Esophagus muscularis mucosa (tissue), 3 donors: ENCODE measurements around the gene SLC38A10.

Experiments used
- CTCF ChIP-seq, 3 experiments: fragments of 200-600 bp in 2 of 3; fragments of 450-650 bp in 1 of 3; sonication (generic) in 2 of 3; IDR thresholded peaks; one replicate each; pipeline ENCODE4 v1.5.1; 2017 to 2019; ENCODE audit warnings: antibody characterized with exemption in 3 of 3, mild to moderate bottlenecking in 2 of 3, moderate library complexity in 1 of 3
- POLR2A ChIP-seq: fragments of 450-650 bp; IDR thresholded peaks from one replicate; pipeline ENCODE4 v1.6.1; 2017; ENCODE audit warnings: antibody characterized with exemption, moderate library complexity, mild to moderate bottlenecking, low read depth

- TF ChIP-seq CTCF (IDR thresholded peaks at IDR 0.05) (no peak), POLR2A (no peak)
Observed at GRCh38 chr17:81325714-81326358, 30.7 kb upstream of the SLC38A10 start.
